K562 (cell line): ENCODE results near the gene MAP1S. TPM values are rescaled to one million over a fixed set of nuclear protein-coding genes. Genes with fewer than 3 reads are reported as not detected.

ENCODE experiments used
- ATAC-seq: fragments of 200-7000 bp; cut with Tn5 transposase; 3 replicates; pipeline ENCODE4 v1.9.1; 2020; ENCODE audit warnings: moderate library complexity
- BruUV-seq: library from RNA; stranded (reverse); fragments of 400-500 nt; replicated peaks from 2 replicates; lab custom pipeline; 2021; lab: Mats Ljungman, UMichigan
- CTCF ChIA-PET: fragments of 300-600 bp; formaldehyde crosslinking; extraction: SDS; loops from one replicate; lab custom pipeline; 2021; ENCODE audit warnings: low intra/inter-chr PET ratio; lab: Yijun Ruan, JAX
- POLR2A ChIA-PET: fragments of 300-600, 350-650 bp; sonication (Branson Sonifier 250); formaldehyde crosslinking; extraction: SDS; loops from one replicate; lab custom pipeline; 2021; ENCODE audit warnings: antibody characterized with exemption, inconsistent platforms; lab: Yijun Ruan, JAX
- DNase-seq, 4 experiments: peaks; one replicate each; pipeline versions ENCODE4 v3.0.0 to v3.0.0-alpha.2; 2011 to 2018; ENCODE audit warnings: low spot score in 3 of 4, mixed read lengths in 3 of 4; ENCODE audit errors: extremely low read depth in 1 of 4
- FAIRE-seq: peaks from 2 replicates; lab custom pipeline; 2011; peaks lifted over from hg19 to GRCh38; lab: Jason Lieb, UNC
- H2AFZ ChIP-seq: 2 replicates; pipeline ENCODE4 v1.6.0; 2011; ENCODE audit warnings: low read depth, low read length, control low read depth, inconsistent platforms
- H3K27ac ChIP-seq: fragments of 200-600 bp; 3 replicates; pipeline ENCODE4 v1.8.0; 2011; ENCODE audit warnings: low read depth, mild to moderate bottlenecking, control low read depth, inconsistent platforms, low read length, moderate library complexity, mixed read lengths; ENCODE audit errors: extremely low read depth
- H3K27me3 ChIP-seq, 2 experiments: fragments of 300-600 bp in 1 of 2; 2 replicates in 1 of 2; 3 replicates in 1 of 2; pipeline versions ENCODE4 v1.6.0 to v1.8.0; 2011; ENCODE audit warnings: inconsistent platforms in 2 of 2, low read length in 2 of 2, mild to moderate bottlenecking in 1 of 2, mixed read lengths in 1 of 2, moderate library complexity in 1 of 2; ENCODE audit not compliant: control insufficient read depth in 2 of 2, insufficient read depth in 2 of 2
- H3K36me3 ChIP-seq: fragments of 300-600 bp; 3 replicates; pipeline ENCODE4 v1.8.0; 2011; ENCODE audit warnings: mild to moderate bottlenecking, low read length, inconsistent platforms; ENCODE audit not compliant: control insufficient read depth, insufficient read depth
- H3K4me1 ChIP-seq, 2 experiments: fragments of 200-600 bp in 1 of 2; replicated peaks in 1 of 2; 2 replicates in 1 of 2; 3 replicates in 1 of 2; pipeline versions ENCODE4 v1.5.1 to v1.8.0; 2011; ENCODE audit warnings: inconsistent platforms in 2 of 2, low read length in 2 of 2, mild to moderate bottlenecking in 1 of 2, mixed read lengths in 1 of 2, moderate library complexity in 1 of 2; ENCODE audit not compliant: control insufficient read depth in 2 of 2, insufficient read depth in 2 of 2
- H3K4me2 ChIP-seq: 2 replicates; pipeline ENCODE4 v1.6.1; 2011; ENCODE audit warnings: low read length, control low read depth, inconsistent platforms, mixed read lengths; ENCODE audit not compliant: insufficient read depth
- H3K4me3 ChIP-seq: fragments of 200-600 bp; sonication (generic), shearing (Covaris generic); 2 replicates; pipeline ENCODE4 v1.5.1; 2016; ENCODE audit warnings: control low read depth, inconsistent platforms
- H3K79me2 ChIP-seq: fragments of 200-600 bp; 3 replicates; pipeline ENCODE4 v1.8.0; 2011; ENCODE audit warnings: low read length, inconsistent platforms; ENCODE audit not compliant: control insufficient read depth, insufficient read depth
- H3K9ac ChIP-seq, 2 experiments: 2 replicates each; pipeline versions ENCODE4 v1.6.0 to v1.6.1; 2011; ENCODE audit warnings: low read depth in 2 of 2, low read length in 2 of 2, control low read depth in 1 of 2, inconsistent platforms in 1 of 2, mild to moderate bottlenecking in 1 of 2, mixed read lengths in 1 of 2; ENCODE audit not compliant: insufficient read depth in 1 of 2
- H3K9me1 ChIP-seq: one replicate; pipeline ENCODE4 v1.6.0; 2011; ENCODE audit warnings: inconsistent platforms, mild to moderate bottlenecking, low read length, moderate library complexity; ENCODE audit not compliant: control insufficient read depth, insufficient read depth
- H3K9me3 ChIP-seq: replicated peaks from 2 replicates; pipeline ENCODE4 v1.5.1; 2011; ENCODE audit warnings: low read depth, low read length, inconsistent platforms; ENCODE audit not compliant: control insufficient read depth, insufficient read depth
- H4K20me1 ChIP-seq: replicated peaks from 2 replicates; pipeline ENCODE4 v1.6.1; 2011; ENCODE audit warnings: low read length, inconsistent platforms, mixed read lengths; ENCODE audit not compliant: control insufficient read depth, insufficient read depth
- BCOR ChIP-seq: fragments of 450-650 bp; IDR thresholded peaks from 2 replicates; pipeline ENCODE4 v1.6.1; 2016
- JUN ChIP-seq, 2 experiments: sonication (generic) in 1 of 2; formaldehyde crosslinking in 1 of 2; IDR thresholded peaks; 2 replicates each; pipeline versions ENCODE4 v1.6.1 to v1.8.0; 2012 to 2022; ENCODE audit warnings: borderline replicate concordance in 2 of 2, mild to moderate bottlenecking in 2 of 2, improper control_type of control experiment in 1 of 2, low read depth in 1 of 2, low read length in 1 of 2, missing genetic modification reagents in 1 of 2
- KDM1A ChIP-seq, 2 experiments: fragments of 450-650 bp; IDR thresholded peaks; 2 replicates each; pipeline ENCODE4 v1.6.1; 2016; ENCODE audit warnings: mild to moderate bottlenecking in 2 of 2
- RBM15 ChIP-seq: fragments of 200-400 bp; formaldehyde crosslinking; IDR thresholded peaks from 2 replicates; pipeline ENCODE4 v1.6.1; 2018; ENCODE audit warnings: mild to moderate bottlenecking, low read length, moderate library complexity; ENCODE audit not compliant: insufficient read depth
- RBM25 ChIP-seq: fragments of 200-400 bp; formaldehyde crosslinking; IDR thresholded peaks from 2 replicates; pipeline ENCODE4 v1.6.1; 2018; ENCODE audit warnings: low read length, low read depth, moderate library complexity; ENCODE audit not compliant: severe bottlenecking
- REST ChIP-seq, 2 experiments: fragments of 450-650 bp; formaldehyde crosslinking in 1 of 2; IDR thresholded peaks; 2 replicates each; pipeline versions ENCODE4 v1.4.0 to v1.6.1; 2014 to 2020; ENCODE audit warnings: mild to moderate bottlenecking in 2 of 2, borderline replicate concordance in 1 of 2, low read depth in 1 of 2
- SMARCA5 ChIP-seq: fragments of 450-650 bp; IDR thresholded peaks from 2 replicates; pipeline ENCODE4 v1.6.1; 2016
- THRA ChIP-seq: fragments of 450-650 bp; IDR thresholded peaks from 2 replicates; pipeline ENCODE4 v1.6.1; 2017; ENCODE audit warnings: mild to moderate bottlenecking, moderate library complexity
- ZNF146 ChIP-seq: IDR thresholded peaks from one replicate; pipeline ENCODE4 v1.6.1; 2018; ENCODE audit warnings: missing compliant biosample characterization; ENCODE audit not compliant: unreplicated experiment
- WGBS: fragments of 100-300 bp; shearing (Covaris generic); methylation state at CpG from one replicate; pipeline ENCODE4 v1.1.6; 2016; ENCODE audit warnings: low coverage, mixed read lengths; ENCODE audit not compliant: insufficient coverage; ENCODE audit errors: missing lambda C conversion rate; 5-methylcytosine and 5-hydroxymethylcytosine counted together
- in situ Hi-C: fragments of 300-500 bp; cut with MboI; formaldehyde crosslinking; loops from 4 replicates; pipeline ENCODE4 v1.15.0; 2018; ENCODE audit warnings: inconsistent platforms, mixed read lengths
- intact Hi-C: fragments of 100-400 bp; cut with micrococcal nuclease; formaldehyde crosslinking; loops from 2 replicates; pipeline ENCODE4 v1.14.2; 2022
- polyA plus RNA-seq, 8 experiments: library from polyadenylated mRNA; depleted of rRNA in 4 of 8; stranded (reverse) in 5 of 8; unstranded in 3 of 8; fragments of >200 nt; fragmentation: Nextera tagmentation in 2 of 8; fragmentation: Illumina TruSeq in 1 of 8; extraction: Ambion mirVana in 2 of 8; extraction: Trizol in 1 of 8; gene quantifications; 2 replicates each; pipeline versions ENCODE4 v1.2.1 to v1.2.3, GENCODE V29; 2011 to 2014; ENCODE audit warnings: inconsistent platforms in 1 of 8, missing spikeins in 1 of 8
- total RNA-seq, 7 experiments: library from RNA; depleted of rRNA in 6 of 7; stranded (reverse); fragments of >200 nt in 6 of 7; fragmentation: Illumina TruSeq in 2 of 7; extraction: Trizol in 2 of 7; gene quantifications; 2 replicates each; pipeline versions ENCODE4 v1.2.1 to v1.2.3, GENCODE V29; 2011 to 2021; ENCODE audit warnings: low replicate concordance in 1 of 7

MAP1S gene
- total and polyA plus RNA-seq, 9 of the 15 experiments (the other 6 are each of a cell fraction or from before 2014, with no cell fraction given) = 2.0 to 81.0 (median 9.5) TPM

- TF ChIP-seq JUN (IDR thresholded peaks at IDR 0.05; ENCODE audit: borderline replicate concordance, low read depth, low read length) (peak; percentile 96), JUN (CRISPR knock-in tag; IDR thresholded peaks at IDR 0.05; ENCODE audit: borderline replicate concordance) (peak; percentile 91; the same call in 1 of the 2 replicates)
- TF ChIP-seq, all 486 proteins: peak for 92
Measured at GRCh38 chr19:17681505-17682125, 37.7 kb upstream of the MAP1S start (continued).

GRCh38 chr19:17682273-17682672, 37.0 kb upstream of the MAP1S start:
- no peak overlapping the region for H3K9ac ChIP-seq
- no peaks in the 10 kb centered on the region for H3K79me2 ChIP-seq
- H2AFZ ChIP-seq = no peak overlapping the region
- no peak overlapping the region for H3K4me2 ChIP-seq
- ATAC-seq = no peak
- ChIA-PET POLR2A (interaction anchor here (0.6 kb wide), 2 partner anchors 75 to 94 kb away, joined by 3 read pairs; no protein-coding TSS in a partner anchor), CTCF (no interaction called here)
- 0% methylated on average over 5 of the region's 5 CpGs for WGBS
- H3K9me3 ChIP-seq = no peaks in the 10 kb centered on the region
- in situ Hi-C loops = no loop called here
- no TSS peak for BruUV-seq
- no peaks in the 10 kb centered on the region for H3K9me1 ChIP-seq
- peaks cover 8 to 25% of the 10 kb centered on the region in 2 experiments; a peak in 4 of 5 replicates for H3K4me1 ChIP-seq
- H3K27ac ChIP-seq = no peak overlapping the region
- H3K36me3 ChIP-seq = no peaks in the 10 kb centered on the region
- no peak for DNase-seq
- no peak for FAIRE-seq
- H3K4me3 ChIP-seq = no peak overlapping the region
- H3K27me3 ChIP-seq = peaks cover 0 to 5% of the 10 kb centered on the region in 2 experiments; a peak in 2 of 5 replicates
- peaks cover 10% of the 10 kb centered on the region for H4K20me1 ChIP-seq
- intact Hi-C loops = no loop called here
- TF ChIP-seq ZNF146 (CRISPR knock-in tag) (peak; percentile 55), RBM25 (peak; percentile 61), THRA (no peak), BCOR (peak; percentile 51; the same call in 1 of the 2 replicates), SMARCA5 (0 out of 2 replicates have a peak, but pooled peaks have one; percentile 47), RBM15 (no peak), REST (IDR thresholded peaks at IDR 0.05; ENCODE audit: borderline replicate concordance) (no peak), REST (CRISPR knock-in tag; IDR thresholded peaks at IDR 0.05; ENCODE audit: low read depth) (no peak), KDM1A (IDR thresholded peaks at IDR 0.05) (peak in 1 of 2 experiments; percentile 51; a peak in 2 of 4 replicates)
